GM20000 (cell line): ENCODE measurements around the gene PLVAP.

Experiments
- DNase-seq: peaks from one replicate; pipeline ENCODE4 v3.0.0; 2012; ENCODE audit warnings: low spot score
- CTCF ChIP-seq: IDR thresholded peaks from 2 replicates; pipeline ENCODE4 v1.5.1; 2012; ENCODE audit warnings: mild to moderate bottlenecking, control low read depth; ENCODE audit errors: extremely low read depth, missing control alignments

Gene PLVAP

DNA sequence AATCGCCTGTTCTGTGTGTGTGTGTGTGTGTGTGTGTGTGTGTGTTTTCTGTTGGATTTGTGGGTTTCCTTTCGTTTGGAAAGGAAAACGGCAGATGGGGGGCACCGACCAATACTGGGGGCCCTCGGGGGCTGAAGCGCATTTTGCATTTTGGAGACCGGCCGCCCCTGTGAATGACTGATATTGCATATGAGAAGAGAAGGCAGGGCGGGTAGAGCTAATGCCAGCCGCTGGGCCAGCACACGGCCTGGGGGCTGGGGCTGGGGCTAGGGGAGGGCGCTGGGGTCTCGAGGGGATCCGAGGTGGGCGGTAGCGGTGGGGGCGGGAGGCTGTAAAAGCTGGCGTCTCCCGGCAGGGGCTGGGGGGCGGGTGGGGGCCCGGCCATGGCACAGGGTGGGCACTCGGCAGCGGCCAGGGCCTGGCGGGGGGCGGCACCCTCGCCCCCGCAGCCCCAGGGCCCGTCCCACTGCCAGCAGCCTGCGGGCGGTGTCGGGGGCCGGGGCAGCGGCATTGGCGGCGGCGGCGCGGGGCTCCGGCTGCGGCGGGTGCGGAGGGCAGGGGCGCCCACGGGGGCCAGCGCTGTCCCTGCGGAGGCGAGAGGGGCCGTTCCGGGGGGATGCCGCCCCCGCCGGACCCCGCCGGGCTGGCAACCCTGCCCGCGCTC lies 53.7 kb downstream of the PLVAP start:
- TF ChIP-seq CTCF = no peak
- DNase-seq = no peak

DNA sequence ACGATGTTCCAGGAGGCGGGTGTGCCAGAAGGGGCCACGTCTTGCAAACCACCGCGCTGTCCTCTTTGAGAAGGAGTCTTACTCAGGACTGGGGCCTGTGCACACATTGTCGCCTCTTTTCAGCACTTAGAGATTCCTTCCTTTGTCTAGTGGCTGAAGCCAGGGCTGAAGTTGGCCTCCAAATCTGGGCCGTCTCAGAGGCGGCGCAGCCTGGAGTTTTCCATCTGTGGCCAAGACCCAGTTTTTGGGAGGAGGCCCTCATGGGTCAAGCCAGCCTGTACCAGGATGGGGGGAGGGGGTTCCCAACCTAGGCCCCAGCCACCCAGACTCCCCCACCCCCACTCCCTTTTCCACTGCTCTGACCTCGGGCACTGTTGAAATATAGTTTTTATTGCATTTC lies 54.3 kb downstream of the PLVAP start:
- TF ChIP-seq CTCF = no peak
- DNase-seq = no peak

DNA sequence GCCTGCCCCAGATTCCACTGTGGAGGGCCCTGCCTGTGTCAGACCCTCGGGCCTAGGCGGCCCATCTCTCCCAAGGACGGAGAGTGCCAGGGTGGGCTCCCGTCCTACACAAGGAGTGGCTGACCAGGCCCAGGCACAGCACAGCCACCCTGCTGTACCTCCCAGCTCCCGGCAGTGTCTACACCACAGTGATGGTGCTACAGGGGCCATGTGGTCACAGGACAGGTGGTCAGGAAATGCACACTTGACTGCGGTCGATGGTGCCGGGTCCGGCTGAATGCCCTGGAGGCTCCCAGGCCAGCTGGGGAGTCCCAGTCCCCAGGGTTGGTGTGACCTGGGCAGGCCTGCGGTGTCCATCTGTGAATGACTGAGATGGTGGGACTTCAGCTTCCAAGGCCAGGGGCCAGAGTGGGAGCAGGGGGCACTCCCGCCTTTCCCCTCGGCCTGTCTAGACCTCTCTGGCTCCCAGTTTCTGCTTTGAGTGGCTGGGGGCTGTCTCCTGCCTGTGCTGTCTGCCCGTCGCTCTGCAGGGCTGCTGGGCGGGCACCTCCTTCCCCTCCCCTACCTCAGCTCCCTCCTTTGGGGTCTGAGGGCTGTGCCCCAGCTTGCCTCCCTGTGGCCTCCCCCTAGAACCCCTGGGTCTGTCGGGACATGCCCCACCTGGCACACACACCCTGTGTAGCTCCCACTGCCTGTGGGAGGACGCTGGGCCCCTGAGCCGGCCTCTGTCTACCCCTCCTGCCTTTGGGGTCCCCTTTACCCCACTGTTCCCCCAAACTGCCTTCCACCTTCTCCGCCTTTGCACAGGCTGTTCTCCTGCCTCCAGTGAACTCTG lies 55.3 kb downstream of the PLVAP start:
- no peak for TF ChIP-seq CTCF
- no peak for DNase-seq

DNA sequence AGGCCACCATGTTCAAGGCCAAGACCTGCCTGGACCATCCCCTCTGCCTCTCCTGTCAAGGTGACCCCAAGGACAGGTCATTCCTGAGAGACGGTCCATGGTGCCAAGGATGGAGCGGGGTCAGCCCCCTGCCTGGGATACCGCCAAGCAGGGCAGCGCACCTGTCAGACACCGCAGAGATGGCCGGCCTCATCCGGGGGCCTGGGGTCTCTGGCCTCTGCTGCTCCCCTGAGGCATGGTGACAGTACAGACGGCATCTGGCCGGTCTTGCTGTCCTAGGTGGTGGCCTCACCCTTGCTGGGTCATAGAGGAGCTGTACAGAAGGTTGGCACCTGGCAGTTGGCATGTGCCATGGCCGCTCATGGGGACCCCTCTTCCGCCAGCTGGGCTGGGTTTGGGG lies 56.7 kb downstream of the PLVAP start:
- TF ChIP-seq CTCF = no peak
- no peak for DNase-seq

GRCh38 chr19:17319473-17320238 lies 57.5 kb downstream of the PLVAP start:
- no peak for TF ChIP-seq CTCF
- no peak for DNase-seq

DNA sequence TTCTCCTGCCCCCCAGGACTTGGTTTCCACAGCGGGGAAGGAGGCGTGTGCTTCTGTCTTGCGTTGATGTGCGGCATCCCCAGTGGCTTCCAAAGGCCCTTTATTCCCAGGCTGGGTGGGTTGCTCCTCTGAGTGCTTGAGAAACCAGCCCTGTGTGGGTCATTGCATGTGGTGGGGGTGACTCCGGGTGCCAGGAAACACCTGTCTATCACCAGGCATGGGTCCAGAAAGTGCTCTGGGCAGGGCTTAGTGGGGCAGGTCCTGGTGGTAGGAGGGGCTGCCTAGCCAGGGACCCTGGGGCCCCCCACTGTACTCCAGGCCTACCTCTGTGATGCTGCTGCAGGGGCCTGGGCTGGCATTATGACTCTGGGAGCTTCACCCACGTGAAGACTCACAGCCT lies 58.2 kb downstream of the PLVAP start:
- TF ChIP-seq CTCF = no peak

DNA sequence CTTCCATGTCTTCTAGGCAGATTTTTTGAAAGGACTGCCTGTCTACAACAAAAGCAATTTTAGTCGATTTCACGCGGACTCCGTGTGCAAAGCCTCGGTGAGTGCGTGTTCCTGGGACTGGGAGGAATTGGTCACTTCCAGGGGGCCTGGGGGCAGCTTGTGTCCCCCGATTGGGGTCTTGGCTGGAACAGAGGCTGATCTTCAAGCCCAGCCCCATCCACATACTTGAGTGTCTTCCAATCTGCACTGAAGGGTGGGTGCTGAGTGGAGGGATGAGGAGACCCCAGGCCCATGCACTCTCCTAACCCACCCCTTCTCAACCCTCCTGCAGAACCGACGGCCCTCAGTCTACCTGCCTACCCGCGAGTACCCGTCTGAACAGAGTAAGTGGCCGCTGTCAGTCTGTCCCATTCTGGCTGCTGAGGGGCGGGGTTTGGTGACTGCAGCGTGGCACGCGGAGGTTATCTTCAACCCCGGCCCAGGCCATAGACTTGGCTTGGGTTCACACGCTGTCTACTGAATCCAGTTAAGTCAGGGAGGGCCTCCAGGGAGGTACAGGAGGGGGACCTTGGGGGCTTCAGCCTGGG lies 63.0 kb downstream of the PLVAP start:
- DNase-seq = no peak

More for the DNA sequence above, 58.2 kb downstream of the PLVAP start:
- no peak for DNase-seq

More for the DNA sequence above, 63.0 kb downstream of the PLVAP start:
- no peak for TF ChIP-seq CTCF
